Neutrophil (primary cell): Measurements from ENCODE around the gene HOXC9.
A peak's percentile ranks its signal among the peaks of the same experiment; 100 is the strongest.

Experiments used
- H3K27ac ChIP-seq: fragments of 200-600 bp; sonication (generic); 2 replicates; pipeline ENCODE4 v1.5.1; 2016; ENCODE audit warnings: mild to moderate bottlenecking, moderate library complexity
- H3K27me3 ChIP-seq: fragments of 200-600 bp; sonication (generic); 2 replicates; pipeline ENCODE4 v1.6.0; 2016; ENCODE audit warnings: mild to moderate bottlenecking
- H3K36me3 ChIP-seq: fragments of 200-600 bp; sonication (generic); 2 replicates; pipeline ENCODE4 v1.5.1; 2017
- H3K4me1 ChIP-seq, 2 experiments: fragments of 200-600 bp in 1 of 2; sonication (generic) in 1 of 2; 1 replicate in 1 of 2; 2 replicates in 1 of 2; pipeline versions ENCODE4 v1.5.1 to v1.6.1; 2013 to 2016; ENCODE audit warnings: low read depth in 1 of 2, low read length in 1 of 2, mild to moderate bottlenecking in 1 of 2, moderate library complexity in 1 of 2; ENCODE audit not compliant: control insufficient read depth in 1 of 2, insufficient read depth in 1 of 2
- H3K4me3 ChIP-seq, 2 experiments: fragments of 200-600 bp in 1 of 2; sonication (generic) in 1 of 2; 1 replicate in 1 of 2; 2 replicates in 1 of 2; pipeline ENCODE4 v1.5.1; 2013 to 2016; ENCODE audit warnings: low read depth in 1 of 2, low read length in 1 of 2, mild to moderate bottlenecking in 1 of 2, moderate library complexity in 1 of 2
- H3K9me3 ChIP-seq: fragments of 200-600 bp; sonication (generic); 2 replicates; pipeline ENCODE4 v1.5.1; 2016
- TF ChIP-seq, protein P1 (sequence below): fragments of 200-600 bp; sonication (generic); IDR thresholded peaks from 2 replicates; pipeline ENCODE4 v1.5.1; 2016; ENCODE audit warnings: antibody characterized with exemption

The HOXC9 gene

DNA sequence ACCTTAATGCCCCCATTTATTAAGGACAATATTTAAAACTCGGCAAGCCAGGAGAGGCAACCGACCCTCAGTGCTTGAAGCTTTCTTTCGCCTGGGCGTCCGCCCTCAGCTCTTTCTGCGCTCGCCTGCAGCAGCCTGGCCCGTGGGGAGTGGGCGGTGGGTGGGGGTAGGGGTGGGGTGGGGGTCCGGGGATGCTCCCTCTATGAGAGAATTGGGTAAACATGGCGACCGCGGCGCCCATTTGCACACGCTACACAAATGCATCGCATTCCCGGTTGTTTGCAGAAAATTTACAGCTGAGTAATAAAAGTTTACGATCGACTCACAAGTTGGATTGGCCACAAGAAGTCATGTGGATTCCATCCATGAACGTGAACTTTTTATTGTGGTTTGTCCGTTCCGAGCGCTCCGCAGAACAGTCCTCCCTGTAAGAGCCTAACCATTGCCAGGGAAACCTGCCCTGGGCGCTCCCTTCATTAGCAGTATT, 16.6 kb downstream of the HOXC9 start:
- H3K27me3 ChIP-seq, result peaks cover 100% of the 10 kb centered on the region
- H3K9me3 ChIP-seq, result no peaks in the 10 kb centered on the region
- TF ChIP-seq, protein P1, sequence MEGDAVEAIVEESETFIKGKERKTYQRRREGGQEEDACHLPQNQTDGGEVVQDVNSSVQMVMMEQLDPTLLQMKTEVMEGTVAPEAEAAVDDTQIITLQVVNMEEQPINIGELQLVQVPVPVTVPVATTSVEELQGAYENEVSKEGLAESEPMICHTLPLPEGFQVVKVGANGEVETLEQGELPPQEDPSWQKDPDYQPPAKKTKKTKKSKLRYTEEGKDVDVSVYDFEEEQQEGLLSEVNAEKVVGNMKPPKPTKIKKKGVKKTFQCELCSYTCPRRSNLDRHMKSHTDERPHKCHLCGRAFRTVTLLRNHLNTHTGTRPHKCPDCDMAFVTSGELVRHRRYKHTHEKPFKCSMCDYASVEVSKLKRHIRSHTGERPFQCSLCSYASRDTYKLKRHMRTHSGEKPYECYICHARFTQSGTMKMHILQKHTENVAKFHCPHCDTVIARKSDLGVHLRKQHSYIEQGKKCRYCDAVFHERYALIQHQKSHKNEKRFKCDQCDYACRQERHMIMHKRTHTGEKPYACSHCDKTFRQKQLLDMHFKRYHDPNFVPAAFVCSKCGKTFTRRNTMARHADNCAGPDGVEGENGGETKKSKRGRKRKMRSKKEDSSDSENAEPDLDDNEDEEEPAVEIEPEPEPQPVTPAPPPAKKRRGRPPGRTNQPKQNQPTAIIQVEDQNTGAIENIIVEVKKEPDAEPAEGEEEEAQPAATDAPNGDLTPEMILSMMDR, result no peak
- peaks cover 2 to 13% of the 10 kb centered on the region in 2 experiments for H3K4me1 ChIP-seq
- no peaks in the 10 kb centered on the region for H3K36me3 ChIP-seq
- H3K4me3 ChIP-seq, result no peak overlapping the region
- H3K27ac ChIP-seq, result no peak overlapping the region

DNA sequence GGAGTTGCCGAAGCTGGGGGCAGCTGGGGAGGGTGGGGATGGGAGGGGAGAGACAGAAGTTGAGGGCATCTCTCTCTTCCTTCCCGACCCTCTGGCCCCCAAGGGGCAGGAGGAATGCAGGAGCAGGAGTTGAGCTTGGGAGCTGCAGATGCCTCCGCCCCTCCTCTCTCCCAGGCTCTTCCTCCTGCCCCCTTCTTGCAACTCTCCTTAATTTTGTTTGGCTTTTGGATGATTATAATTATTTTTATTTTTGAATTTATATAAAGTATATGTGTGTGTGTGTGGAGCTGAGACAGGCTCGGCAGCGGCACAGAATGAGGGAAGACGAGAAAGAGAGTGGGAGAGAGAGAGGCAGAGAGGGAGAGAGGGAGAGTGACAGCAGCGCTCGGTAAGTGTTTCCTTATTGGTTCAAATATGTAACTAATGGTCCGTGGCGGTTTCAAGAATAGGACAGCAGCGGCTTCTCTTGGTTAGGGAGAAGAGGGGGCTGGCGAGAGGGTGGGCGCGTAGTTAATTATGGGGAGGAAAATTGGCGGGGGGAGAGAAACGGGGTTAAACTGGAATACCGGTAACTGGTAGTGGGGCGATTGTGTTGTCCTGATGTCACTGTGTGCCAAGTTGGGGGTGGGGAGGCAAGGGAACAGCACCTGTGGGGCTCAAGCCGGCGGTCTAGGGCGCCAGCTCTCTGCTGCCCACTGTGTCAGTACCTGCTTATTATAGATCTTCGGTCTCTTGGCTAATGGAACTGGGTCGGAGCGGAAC, 17.2 kb downstream of the HOXC9 start:
- Histone ChIP-seq H3K27ac (no peak overlapping the region), H3K27me3 (peaks cover 100% of the 10 kb centered on the region), H3K9me3 (no peaks in the 10 kb centered on the region), H3K4me1 (peaks cover 2 to 13% of the 10 kb centered on the region in 2 experiments), H3K4me3 (peak overlapping the region in 1 of 2 experiments; percentile 13), H3K36me3 (no peaks in the 10 kb centered on the region)
- TF ChIP-seq, protein P1, result no peak

DNA sequence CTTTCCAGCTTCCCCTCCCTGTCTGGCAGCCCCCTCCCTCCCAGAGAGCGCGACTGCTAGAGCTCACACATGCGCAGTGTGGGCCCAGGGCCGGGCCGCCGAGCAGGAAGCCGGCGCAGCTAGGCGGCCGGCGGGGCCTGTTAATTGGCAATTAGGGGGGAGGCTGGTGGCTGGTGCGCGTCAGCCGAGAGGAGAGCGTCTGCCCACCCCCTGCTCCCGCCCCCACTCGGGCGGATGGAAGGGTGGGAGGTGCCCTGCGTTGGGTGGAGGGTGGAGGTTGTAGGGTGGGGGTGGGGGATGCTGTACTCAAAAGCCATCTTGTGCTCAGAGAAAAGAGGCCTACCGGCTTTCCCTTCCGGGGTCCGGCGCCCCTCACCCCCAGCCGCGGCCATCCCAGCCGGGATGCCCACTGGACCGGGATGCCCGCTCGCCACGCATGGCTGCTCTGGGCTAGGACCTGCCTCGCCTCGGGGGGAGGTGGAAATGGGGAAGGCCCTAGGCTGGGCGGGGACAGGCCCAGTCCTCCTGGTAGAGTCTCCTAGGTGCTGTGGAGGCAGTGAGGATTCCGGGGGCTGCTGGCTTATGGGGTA, 18.0 kb downstream of the HOXC9 start:
- TF ChIP-seq, protein P1, result no peak
- H3K4me3 ChIP-seq, result peak overlapping the region in 1 of 2 experiments; percentile 13
- peaks cover 2 to 13% of the 10 kb centered on the region in 2 experiments for H3K4me1 ChIP-seq
- peaks cover 100% of the 10 kb centered on the region for H3K27me3 ChIP-seq
- no peaks in the 10 kb centered on the region for H3K9me3 ChIP-seq
- H3K36me3 ChIP-seq, result no peaks in the 10 kb centered on the region
- no peak overlapping the region for H3K27ac ChIP-seq

DNA sequence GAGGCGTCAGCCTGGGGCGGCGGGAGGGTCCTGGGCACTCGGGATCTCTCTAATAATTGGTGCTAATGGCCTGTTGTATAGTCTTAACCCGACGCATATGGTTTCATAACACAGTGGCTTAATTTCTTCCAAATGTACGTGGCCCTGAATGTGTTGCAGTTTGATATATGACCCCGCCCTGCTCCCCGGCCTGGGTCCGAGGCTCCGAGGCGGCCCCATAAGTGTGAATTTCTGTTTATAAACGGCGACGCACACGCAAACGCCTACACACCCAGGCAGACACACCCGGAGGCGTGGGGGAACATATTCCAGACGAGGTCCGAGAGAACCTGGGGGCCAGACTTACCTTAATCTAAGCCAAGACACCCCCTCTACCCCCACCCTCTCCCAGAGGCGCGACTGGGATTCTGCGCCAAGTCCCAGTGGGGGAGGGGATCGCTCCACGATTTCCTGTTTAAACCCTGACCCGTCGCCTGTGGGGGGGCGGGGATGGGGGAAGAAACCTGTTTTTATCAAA, 18.6 kb downstream of the HOXC9 start:
- TF ChIP-seq, protein P1, result no peak
- H3K36me3 ChIP-seq, result no peaks in the 10 kb centered on the region
- H3K27ac ChIP-seq, result no peak overlapping the region
- H3K27me3 ChIP-seq, result peaks cover 100% of the 10 kb centered on the region
- no peaks in the 10 kb centered on the region for H3K9me3 ChIP-seq
- peak overlapping the region in 1 of 2 experiments; percentile 13 for H3K4me3 ChIP-seq
- peaks cover 2 to 13% of the 10 kb centered on the region in 2 experiments for H3K4me1 ChIP-seq

DNA sequence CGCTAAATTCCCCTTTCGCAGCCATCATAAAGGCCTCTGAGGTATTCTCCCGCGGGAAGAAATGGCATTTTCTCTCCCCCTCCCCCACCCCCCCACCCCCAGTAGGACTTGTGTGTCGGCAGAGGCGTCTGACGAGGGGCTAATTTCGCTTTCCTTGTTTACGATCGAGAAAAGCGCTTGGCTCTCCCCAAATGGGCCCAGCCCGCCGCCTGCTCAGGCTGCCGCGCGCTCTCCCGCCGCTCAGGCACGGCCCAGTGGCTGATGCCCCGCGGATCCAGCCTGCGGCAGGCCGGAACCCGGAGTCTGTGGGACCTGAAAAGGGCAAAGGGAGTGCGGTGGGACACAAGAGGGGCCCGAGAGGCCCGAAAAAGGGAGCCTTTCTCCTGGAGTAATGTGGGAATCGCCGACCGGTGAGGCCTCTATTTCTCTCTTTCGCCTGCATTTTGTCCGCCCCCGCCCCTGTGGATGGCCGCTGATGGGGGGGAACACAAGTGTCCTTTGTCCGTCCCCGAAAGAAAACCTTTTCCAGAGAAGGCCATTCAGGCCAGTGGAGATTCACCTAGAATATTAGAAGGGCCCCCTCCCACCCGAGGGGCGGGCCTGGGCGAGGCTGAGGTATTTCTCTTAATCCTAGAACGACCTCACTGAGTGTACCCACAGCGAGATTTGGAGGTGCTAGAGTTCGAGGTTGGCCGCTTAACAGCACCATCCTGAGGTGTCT, 19.3 kb downstream of the HOXC9 start:
- Histone ChIP-seq H3K9me3 (no peaks in the 10 kb centered on the region), H3K27me3 (peaks cover 100% of the 10 kb centered on the region), H3K36me3 (no peaks in the 10 kb centered on the region), H3K27ac (no peak overlapping the region), H3K4me3 (no peak overlapping the region), H3K4me1 (peaks cover 2 to 12% of the 10 kb centered on the region in 2 experiments)
- TF ChIP-seq, protein P1, result no peak
